ENCODE results near the gene MFSD2A.
A peak's percentile ranks its signal among the peaks of the same experiment; 100 is the strongest.

Gene MFSD2A

GRCh38 chr1:39926820-39927219 lies 28.1 kb upstream of the MFSD2A start:
- DNase-seq (ENCODE audit: low read depth, low spot score), result no peak
- in situ Hi-C loops (cut with HindIII; ENCODE audit: low sequenced_read_pairs), result no loop called here
- TF ChIP-seq CTCF (IDR thresholded peaks at IDR 0.05; ENCODE audit: low read depth, low read length), result no peak
- no peak overlapping the region for H3K4me3 ChIP-seq (ENCODE audit: low read depth, low read length)

GRCh38 chr1:39927538-39927937 lies 27.4 kb upstream of the MFSD2A start:
- in situ Hi-C loops (cut with HindIII; ENCODE audit: low sequenced_read_pairs), result no loop called here
- TF ChIP-seq CTCF (IDR thresholded peaks at IDR 0.05; ENCODE audit: low read depth, low read length), result no peak
- H3K4me3 ChIP-seq (ENCODE audit: low read depth, low read length), result no peak overlapping the region
- DNase-seq (ENCODE audit: low read depth, low spot score), result no peak

GRCh38 chr1:39928809-39929587 lies 25.9 kb upstream of the MFSD2A start:
- no peak for DNase-seq (ENCODE audit: low read depth, low spot score)
- TF ChIP-seq CTCF (IDR thresholded peaks at IDR 0.05; ENCODE audit: low read depth, low read length), result no peak
- no peak overlapping the region for H3K4me3 ChIP-seq (ENCODE audit: low read depth, low read length)
- in situ Hi-C loops (cut with HindIII; ENCODE audit: low sequenced_read_pairs), result no loop called here

GRCh38 chr1:39933956-39934941 lies 20.7 kb upstream of the MFSD2A start:
- in situ Hi-C loops (cut with HindIII; ENCODE audit: low sequenced_read_pairs), result no loop called here
- H3K4me3 ChIP-seq (ENCODE audit: low read depth, low read length), result no peak overlapping the region
- peak; percentile 30 for DNase-seq (ENCODE audit: low read depth, low spot score)
- no peak for TF ChIP-seq CTCF (IDR thresholded peaks at IDR 0.05; ENCODE audit: low read depth, low read length)

- no peak for TF ChIP-seq CTCF (IDR thresholded peaks at IDR 0.05; ENCODE audit: low read depth, low read length)
- in situ Hi-C loops (cut with HindIII; ENCODE audit: low sequenced_read_pairs), result no loop called here
- no peak for DNase-seq (ENCODE audit: low read depth, low spot score)
- no peak overlapping the region for H3K4me3 ChIP-seq (ENCODE audit: low read depth, low read length)
Observed at GRCh38 chr1:39936724-39937491, 18.0 kb upstream of the MFSD2A start.

GRCh38 chr1:39938856-39939255 lies 16.1 kb upstream of the MFSD2A start:
- H3K4me3 ChIP-seq (ENCODE audit: low read depth, low read length), result no peak overlapping the region
- in situ Hi-C loops (cut with HindIII; ENCODE audit: low sequenced_read_pairs), result no loop called here
- TF ChIP-seq CTCF (IDR thresholded peaks at IDR 0.05; ENCODE audit: low read depth, low read length), result no peak

More at GRCh38 chr1:39938856-39939255, 16.1 kb upstream of the MFSD2A start:
- DNase-seq (ENCODE audit: low read depth, low spot score), result no peak
